ENCODE data around the gene ARHGEF1.
"Not testable (repeated sequence)": the region's sequence is repeated elsewhere in the genome, so short reads cannot be mapped to it uniquely, and the experiment has no call there.

The ARHGEF1 gene

DNA sequence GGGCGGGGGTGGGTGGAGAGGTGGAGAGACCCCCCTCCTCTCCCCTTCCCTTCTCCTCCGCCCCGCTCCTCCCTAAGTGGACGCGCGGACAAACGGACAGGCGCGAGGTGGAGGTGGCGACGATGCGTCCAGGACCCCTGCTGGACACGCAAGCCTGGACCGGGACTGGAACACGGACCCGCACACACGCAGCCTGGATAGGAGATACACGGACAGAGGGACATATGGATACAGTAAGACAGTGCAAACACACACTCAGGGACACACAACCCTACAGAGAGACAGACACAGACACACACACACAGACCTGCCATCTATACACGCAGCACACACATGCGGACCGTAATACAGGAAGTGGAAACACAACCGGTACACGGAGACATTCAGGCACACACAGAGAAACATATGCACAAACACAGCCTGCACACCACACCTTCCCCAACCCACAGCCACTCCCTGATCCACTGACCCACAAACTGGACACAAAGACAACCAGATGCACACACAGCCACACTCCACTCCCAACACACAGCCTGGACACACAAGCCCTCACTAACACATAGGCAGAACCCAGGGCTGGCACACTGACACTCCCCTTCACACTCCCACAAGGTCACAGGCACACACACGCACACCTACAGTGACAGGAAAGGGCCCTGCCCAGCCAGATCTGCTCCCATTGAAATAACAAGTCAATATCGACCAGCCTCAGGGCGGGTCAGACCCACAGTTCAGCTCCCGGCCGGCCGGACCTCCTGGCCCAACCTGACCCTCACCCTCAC, 46.0 kb downstream of the ARHGEF1 start:
- no peak for DNase-seq (ENCODE audit: extremely low read depth in 1 of 2, low read depth in 1 of 2)

DNA sequence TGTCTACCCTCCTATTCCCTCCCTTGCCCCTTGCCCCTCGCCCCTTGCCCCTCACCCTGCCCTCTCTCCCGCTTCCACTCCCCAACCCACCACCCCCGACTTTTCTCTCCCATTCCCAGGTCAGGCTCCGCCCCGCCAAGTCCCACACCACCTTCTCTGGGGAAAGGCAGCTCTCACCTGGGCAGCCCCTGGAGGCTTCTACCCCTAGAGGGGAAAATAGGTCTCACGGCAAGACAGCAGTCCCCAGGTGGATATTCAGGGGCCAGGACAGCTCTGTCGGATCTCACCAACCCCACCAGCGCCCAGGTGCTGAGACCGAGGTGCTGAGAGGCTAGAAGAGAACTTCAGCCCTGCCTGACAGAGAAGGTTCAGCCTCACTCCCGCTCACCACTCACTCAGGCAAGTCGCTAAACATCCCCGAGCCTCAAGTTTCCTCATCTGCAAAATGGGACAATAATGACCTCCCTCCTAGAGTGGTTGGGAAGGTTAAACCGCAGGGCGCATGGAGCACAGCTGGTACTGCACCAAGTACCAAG, 46.6 kb downstream of the ARHGEF1 start:
- no peak for DNase-seq (ENCODE audit: extremely low read depth in 1 of 2, low read depth in 1 of 2)

DNA sequence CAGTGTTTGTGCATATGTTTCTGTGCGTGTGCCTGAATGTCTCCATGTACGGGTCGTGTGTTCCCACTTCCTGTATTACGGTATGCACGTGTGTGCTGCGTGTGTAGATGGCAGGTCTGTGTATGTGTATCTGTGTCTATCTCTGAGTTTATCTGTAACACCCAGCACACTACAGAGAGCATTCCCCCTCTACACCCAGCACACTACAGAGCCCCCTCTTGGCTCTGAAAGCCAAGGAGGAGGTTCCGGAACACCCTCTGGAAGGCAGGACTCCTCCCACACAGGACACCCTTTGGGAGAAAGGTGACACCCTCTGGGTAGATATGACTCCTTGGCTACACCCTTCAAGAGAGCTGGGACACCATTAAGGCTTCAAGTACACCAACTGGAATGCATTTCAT, 47.3 kb downstream of the ARHGEF1 start:
- no peak for DNase-seq (ENCODE audit: extremely low read depth in 1 of 2, low read depth in 1 of 2)

DNA sequence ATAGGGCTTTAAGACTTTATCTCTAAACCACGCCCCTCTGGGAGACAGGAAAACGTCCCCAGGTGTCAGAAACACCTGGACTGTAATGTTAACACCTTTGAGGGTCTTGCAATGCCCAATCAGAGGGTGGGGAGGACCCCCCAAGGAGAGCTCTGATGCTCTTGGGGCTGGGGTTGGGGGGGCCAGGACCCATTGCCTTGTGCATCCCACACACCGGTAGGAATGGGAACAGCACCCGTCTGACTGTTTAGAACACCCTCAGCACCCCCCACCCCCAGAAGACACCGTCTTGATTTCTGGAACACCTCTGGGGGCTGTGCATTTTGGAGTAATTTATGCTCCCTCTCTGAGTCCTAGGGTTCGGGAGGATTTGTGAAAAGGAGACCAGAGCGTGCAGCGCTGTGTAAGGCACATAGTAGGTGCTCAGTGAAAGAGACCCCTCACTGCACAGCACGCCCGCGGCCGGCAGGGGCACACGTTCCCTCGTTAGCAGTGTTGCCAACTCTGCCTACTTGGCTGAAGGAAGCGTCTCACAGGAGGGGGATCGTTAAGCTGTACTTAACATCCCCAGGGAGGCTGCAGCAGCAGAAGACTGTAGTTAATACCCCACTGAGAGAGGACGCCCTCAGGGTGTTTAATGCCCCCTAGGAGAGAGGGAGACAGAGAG, 48.1 kb downstream of the ARHGEF1 start:
- no peak for DNase-seq (ENCODE audit: extremely low read depth in 1 of 2, low read depth in 1 of 2)

DNA sequence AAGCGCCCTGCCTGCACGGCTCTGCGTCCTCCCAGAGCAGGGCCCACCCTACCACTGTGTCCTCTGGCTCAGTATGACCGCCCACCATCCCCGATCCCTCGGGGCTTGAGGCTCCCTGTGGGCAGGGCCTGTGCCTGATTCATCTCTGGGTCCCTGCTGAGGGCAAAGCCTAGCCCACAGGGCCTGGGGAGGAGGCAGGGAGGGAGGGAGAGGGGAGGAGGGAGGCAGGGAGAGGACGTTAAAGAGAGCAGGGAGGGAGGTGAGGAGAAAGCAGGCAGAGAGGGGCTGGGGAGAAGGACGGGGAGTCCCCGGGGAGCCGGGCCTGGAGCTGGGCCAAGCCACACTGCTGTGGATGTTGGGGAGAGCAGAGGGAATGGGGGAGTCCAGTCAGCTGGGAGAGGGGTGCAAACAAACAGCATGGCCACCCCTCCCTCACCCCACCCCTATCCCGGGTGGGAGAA, 49.3 kb downstream of the ARHGEF1 start:
- DNase-seq (ENCODE audit: extremely low read depth in 1 of 2, low read depth in 1 of 2), result no peak

DNA sequence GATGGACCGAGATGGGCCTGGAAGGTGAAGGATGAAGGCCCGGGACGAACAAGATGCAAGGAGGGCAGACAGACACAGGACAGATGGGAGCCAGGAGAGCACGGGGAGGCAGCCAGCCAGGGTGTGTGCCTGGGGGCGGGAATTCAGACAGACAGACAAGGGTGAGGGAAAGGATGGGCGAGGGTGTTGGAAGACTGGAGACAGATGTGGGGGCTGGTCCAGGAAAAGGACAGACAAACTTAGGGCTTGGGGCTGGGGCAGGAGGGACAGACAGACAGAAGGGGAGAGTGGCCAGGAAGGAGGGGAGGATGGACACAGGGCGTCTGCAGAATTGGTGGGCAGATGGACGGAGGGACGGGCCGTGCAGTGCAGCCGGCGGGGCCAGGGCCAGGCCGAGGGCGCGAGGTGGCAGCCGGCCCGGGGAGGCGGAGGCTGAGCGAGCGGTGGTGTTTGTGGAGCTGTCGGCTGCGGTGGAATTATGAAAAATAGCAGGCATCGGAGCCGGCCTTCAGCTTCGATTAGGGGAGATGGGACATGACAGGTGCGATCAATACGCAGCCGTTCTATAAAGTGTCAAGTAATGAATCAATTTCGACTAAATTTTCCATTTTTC, 49.8 kb downstream of the ARHGEF1 start:
- DNase-seq (ENCODE audit: extremely low read depth in 1 of 2, low read depth in 1 of 2), result no peak

DNA sequence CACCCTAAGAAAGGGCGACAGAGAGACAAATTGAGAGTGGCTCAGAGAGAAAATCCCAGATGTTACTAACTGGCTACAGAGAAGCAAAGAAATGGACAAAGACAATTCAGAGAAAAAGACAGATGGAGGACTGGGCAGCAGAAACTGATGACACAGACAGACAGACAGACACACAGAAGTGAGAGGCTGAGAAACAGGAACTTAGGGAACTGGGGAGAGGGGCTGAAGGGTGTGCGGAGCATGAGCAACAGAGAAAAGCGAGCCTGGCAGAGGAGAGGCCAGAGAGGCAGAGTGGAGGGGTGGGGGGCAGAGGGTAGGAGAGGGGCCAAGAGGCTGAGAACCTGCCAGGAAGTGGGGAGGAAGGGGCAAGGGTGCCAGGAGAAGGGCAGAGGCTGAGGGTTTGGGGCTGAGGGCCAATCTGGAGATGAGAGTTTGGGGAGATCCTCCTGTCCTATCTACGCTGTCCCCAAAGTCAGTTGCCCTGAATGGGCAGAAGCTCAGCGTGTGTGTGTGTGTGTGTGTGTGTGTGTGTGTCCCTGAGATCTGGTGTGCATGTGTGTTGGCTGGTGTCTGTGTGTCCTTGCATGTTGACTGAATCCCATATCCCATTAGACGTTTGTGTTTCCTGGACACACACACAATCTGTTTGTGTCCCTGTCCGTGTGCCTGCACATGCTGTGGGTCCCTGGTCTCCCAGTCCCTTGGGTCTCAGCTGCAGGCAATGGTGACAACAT, 50.9 kb downstream of the ARHGEF1 start:
- DNase-seq (ENCODE audit: extremely low read depth in 1 of 2, low read depth in 1 of 2), result no peak

DNA sequence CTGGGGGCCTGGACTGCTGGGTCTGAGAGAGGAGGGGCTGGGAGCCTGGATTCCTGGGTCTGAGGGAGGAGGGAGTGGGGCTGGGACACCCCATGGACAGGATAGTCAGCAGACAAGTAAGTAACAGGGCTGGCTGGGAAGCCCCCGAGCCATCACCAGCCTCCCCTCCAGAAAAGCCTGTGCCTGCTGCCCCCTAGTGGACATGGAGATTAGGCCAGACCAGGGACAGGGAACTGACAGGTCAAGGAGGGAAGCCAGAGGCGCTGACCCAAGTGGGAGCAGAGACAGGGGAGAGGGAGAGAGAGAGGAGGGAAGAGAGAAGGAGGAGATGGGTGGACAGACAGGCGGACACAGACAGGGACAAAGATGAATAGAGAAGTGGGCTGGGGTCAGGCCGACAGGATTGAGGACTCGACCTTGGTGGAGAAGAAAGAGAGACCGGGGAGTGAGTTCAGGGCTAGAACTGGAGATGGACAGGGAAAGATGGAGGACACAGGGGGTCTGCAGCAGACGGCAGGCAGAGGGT, 51.9 kb downstream of the ARHGEF1 start:
- peak; percentile 58 to 61 for DNase-seq (ENCODE audit: extremely low read depth in 1 of 2, low read depth in 1 of 2)

DNA sequence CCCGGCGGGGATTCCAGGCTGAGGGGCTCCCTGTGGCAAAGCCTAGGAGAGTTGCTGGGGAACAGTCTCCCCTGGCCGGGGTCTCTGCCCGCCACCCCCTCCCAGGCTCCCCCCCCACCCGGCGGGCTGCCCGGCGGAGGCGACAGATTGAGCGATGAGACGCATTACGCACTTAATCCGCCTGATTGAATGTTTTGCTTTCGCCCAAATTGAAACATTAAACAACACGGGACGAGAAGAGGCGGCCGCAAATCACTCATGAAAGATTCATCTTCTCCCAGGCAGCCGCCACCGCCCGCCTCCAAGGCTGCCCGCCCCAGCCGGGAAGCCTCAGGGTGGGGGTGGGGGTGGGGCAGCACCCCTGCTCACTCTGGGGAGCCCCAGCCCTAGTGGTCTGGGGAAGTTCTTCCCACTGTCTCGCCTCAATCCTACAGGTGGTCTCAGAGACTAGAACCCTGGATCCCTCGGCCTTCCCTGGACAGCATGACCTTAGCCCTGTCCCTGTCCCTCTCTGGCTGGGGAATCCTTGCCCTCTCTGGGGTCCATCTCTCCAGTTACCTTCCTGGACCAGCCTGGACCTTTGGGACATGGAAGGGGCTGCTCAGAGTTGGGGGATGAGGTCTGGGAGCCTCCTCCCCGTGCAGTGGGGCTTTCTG, 52.9 kb downstream of the ARHGEF1 start:
- DNase-seq (ENCODE audit: extremely low read depth in 1 of 2, low read depth in 1 of 2), result no peak

DNA sequence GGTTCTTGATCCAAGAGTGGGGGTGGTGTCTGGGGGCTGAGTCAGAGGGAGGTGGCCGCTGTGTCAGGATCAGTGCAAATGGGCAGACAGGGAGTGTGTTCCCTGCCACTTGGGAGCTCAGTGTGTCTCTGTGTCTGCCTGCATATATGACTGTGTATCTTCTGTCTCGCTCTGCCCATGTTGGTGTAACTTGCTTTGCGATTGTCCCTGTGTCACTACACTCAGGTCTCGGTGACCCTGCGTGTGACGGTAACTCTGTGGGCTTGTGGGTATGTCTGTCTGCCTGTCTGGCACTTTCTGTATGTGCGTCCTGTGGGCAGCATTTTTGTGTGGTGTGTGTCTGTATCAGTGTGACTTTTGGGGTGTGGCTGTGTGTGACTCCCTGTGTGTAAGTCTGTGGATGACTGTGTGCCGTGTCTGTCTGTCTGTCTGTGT, 53.4 kb downstream of the ARHGEF1 start:
- DNase-seq (ENCODE audit: extremely low read depth in 1 of 2, low read depth in 1 of 2), result no peak

DNA sequence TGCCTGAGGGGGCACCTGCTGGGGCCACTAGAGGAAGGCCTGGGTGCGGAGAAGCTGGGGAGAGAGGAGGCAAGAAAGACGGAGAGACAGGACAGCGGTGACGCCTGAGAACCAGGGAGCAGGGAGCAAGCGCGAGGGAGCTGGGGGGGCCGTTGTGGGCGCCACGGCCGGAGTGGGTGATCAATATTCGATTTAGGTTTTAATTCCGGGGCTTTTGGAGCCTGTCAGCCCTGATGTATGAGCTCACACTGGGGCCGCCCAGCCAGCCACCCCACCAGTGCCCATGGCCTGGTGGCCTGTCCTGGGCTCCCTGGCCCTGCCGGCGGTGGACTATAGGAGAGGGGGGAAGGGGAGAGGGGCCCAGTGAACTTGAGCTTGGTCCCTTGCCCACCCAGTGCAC, 54.0 kb downstream of the ARHGEF1 start:
- DNase-seq (ENCODE audit: extremely low read depth in 1 of 2, low read depth in 1 of 2), result no peak

DNA sequence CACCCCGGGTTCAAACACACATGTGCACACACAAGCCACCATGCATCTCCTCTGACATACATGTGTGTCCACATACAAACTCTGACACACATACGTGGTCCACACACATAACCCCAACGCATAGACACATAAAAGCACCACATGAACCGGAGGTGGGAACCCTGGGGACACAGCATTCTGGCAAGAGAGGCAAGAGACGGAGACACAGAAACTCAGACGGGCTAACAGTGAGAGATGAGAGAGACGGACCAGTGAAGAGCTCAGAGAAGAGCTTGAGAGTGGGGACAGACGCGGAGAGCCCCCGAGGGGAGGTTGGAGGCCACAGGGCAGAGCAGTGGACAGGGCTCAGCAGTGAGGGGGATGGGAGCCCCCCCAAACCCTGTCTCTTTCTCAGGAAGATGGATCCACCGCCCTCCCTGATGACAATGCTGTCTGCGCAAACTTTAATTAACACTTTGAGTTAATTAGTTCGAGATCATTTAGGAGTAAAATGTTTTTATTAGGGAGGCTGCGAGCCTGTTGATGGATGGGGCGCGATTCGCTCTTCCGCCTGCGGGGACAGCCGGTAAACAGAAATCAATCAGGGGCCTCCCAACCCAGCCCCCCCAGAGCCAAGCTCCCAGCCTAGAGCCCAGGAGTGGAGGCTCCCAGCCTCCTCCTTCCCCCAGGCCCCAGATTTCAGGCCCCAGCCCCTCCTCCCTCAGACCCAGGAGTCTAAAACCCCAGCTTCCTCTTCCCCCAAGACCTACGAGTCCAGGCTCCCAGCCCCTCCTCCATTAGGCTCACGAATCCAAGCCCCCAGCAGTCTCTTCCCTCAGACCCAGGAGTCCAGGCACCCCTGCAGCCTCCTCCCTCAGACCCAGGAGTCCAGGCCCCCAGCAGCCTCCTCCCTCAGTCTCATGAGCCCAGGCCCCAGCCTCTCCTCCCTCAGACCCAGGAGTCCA, 54.8 kb downstream of the ARHGEF1 start:
- DNase-seq (ENCODE audit: extremely low read depth in 1 of 2, low read depth in 1 of 2), result no peak

DNA sequence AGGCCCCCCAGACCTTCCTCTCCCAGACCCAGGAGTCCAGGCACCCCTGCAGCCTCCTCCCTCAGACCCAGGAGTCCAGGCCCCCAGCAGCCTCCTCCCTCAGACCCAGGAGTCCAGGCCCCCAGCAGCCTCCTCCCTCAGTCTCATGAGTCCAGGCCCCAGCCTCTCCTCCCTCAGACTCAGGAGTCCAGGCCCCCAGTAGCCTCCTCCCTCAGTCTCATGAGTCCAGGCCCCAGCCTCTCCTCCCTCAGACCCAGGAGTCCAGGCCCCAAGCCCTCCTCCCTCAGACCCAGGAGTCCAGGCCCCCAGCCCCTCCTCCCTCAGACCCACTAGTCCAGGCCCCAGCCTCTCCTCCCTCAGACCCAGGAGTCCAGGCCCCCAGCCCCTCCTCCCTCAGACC, 56.2 kb downstream of the ARHGEF1 start:
- not testable (repeated sequence) for DNase-seq (ENCODE audit: extremely low read depth in 1 of 2, low read depth in 1 of 2)

DNA sequence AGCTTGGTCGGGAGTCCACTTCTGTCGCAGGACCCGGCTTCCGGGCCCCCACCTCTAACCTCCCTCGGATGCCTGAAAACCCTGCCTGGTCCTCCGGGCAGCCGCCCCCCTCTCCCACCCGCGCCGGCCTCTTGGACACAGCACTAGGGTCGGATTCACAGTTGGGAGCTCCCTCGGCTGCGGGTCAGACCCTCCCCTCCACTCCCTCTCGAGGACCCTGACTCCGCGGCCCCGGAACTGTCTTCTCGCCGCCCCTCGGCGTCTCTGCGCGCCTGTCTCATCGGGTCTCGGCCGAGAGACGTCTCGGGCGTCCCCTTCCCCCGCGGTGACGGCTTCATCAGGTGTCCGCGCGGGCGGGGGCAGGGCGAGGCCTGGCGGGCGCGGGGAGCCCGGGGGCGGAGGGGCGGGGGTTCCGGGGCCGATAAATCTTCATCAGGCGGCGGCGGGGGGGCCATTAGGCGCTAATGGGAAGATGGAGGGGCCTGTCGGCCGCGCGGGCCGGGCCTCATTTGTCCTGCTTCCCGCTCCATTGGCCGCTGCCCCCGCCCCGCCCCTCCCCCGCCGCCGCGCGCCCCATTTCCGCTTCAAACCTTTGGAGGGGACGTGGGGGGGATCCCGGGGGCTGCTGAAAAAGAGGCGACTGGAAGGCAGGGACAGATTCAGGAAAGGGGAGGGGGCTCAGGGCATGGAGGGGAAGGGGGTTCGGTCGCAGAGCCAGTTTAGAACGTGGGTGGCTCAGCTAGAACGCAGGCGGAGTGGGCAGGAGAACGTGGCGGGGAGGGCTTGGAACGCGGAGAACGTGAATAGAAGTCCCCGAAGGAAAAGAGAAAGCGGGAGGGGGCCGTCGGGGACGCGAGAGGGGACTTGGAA, 57.1 kb downstream of the ARHGEF1 start:
- no peak for DNase-seq (ENCODE audit: extremely low read depth in 1 of 2, low read depth in 1 of 2)

DNA sequence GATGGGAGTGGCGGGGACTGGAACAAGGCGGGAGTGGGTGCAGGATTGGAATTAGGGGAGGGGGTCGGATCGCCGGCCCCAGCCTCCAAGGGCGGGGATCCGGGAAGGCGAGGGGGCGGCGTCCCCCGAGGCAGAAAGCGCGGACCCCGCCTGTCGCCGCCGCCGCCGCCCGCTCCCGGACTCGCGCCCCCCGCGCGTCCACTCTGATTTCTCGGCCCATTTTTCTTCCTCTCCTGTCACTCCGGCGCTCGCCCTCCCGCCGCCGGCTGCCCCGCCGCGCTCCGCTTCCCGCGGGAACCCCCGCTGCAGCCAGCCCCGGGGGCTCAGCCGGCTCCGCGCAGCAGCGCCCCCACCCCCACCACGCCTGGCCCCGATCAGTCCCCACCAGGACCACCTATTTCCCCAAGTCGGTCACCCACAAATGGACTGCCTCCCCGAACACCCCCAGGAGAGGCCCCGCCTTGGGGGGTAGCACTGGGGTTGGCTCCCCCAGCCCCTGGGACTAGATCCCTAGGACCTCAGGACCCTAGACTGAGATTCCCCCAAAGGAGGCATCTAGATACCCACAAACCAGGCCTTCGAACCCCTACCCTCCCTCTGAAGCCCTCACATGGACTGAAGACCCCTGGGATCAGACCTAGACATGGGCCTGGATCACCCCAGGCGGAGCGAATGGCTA, 57.9 kb downstream of the ARHGEF1 start:
- no peak for DNase-seq (ENCODE audit: extremely low read depth in 1 of 2, low read depth in 1 of 2)

DNA sequence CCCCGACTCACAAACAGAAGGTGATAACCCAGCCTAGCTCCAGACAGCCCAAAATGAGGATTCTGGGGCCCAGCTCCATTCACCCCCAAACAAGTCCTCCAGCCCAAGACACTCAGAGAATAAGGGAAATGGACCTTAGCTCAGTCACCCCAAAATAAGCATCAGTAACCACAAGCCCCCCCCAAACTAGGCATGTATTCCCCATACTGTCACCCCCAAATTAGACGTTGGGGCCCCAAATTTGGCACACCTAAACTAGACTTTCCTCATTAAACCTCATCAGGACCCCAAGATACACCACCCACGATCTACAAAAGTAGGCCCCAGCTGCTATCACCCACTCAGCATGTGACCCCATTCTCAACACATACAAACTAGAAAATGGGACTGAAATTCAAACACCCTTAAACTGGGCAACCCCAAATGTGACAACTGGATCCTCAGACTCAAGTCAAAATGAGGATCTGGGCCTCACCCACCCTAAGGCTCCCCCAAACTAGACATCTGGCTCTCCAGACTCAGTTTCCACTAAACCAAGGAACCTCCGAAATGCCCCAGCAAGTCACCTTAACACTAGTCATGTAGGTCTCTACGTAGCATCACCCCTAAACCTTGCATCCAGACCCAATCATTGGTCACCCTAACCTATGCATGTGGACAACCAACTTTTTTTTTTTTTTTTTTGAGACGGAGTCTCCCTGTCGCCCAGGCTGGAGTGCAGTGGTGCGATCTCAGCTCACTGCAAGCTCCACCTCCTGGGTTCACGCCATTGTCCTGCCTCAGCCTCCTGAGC, 58.6 kb downstream of the ARHGEF1 start:
- no peak for DNase-seq (ENCODE audit: extremely low read depth in 1 of 2, low read depth in 1 of 2)

DNA sequence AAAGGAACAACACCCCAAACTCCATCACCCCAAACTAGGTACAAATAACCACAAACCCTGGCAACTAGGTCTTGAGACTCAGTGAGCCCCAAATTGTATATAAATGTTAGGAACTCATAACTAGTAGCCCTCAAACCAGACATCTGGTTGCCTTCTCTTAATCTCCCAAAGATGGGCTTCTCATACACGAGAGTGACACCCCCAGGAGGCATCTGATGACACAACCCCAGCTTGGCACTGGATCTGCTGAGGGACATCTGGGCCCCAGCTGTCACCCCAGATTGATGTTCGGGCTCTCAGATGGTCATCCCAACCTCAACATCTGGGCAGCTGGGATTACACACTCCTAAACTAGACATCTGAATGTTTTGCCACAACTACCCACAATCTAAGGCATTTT, 61.4 kb downstream of the ARHGEF1 start:
- no peak for DNase-seq (ENCODE audit: extremely low read depth in 1 of 2, low read depth in 1 of 2)

All from activated CD8-positive, alpha-beta memory T cell treated with anti-CD3 and anti-CD28 coated beads for 1 hour (primary cell).